GM10847 (cell line): ENCODE measurements around the gene CAPNS2.

Experiments
- POLR2A ChIP-seq: IDR thresholded peaks from 2 replicates; pipeline ENCODE4 v1.6.1; 2011; ENCODE audit not compliant: insufficient read length; ENCODE audit errors: extremely low read depth

CAPNS2 gene

GRCh38 chr16:55559233-55559632 is 7.3 kb upstream of the CAPNS2 start:
- TF ChIP-seq POLR2A, result no peak

GRCh38 chr16:55559933-55560516 is 6.5 kb upstream of the CAPNS2 start:
- no peak for TF ChIP-seq POLR2A

DNA sequence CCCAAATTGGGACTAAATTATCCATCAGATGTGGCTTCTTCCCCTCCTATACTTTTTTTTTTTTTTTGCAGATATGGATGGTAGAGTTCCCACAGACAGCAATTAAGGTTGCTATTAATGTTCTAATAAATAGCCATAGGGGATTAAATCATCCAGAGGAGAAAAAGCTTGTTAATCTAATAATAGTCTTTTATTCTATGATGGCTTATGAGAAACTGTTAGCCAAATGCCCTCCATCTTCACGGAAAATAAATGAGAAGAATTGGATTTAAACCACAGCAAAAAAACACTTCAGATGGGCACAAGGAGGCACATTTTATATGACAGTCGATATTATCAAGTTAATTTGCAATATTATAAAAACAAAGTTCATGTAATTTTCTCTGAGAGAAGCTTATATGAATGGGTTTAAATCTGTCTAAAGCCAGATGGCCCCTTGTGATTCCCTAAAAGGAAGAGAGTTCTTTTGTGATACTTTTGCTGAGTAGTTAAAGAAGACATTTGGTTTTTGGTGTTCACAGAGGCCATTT is 5.1 kb upstream of the CAPNS2 start:
- no peak for TF ChIP-seq POLR2A

- TF ChIP-seq POLR2A, result no peak
Measured at GRCh38 chr16:55562936-55563335, 3.5 kb upstream of the CAPNS2 start.

DNA sequence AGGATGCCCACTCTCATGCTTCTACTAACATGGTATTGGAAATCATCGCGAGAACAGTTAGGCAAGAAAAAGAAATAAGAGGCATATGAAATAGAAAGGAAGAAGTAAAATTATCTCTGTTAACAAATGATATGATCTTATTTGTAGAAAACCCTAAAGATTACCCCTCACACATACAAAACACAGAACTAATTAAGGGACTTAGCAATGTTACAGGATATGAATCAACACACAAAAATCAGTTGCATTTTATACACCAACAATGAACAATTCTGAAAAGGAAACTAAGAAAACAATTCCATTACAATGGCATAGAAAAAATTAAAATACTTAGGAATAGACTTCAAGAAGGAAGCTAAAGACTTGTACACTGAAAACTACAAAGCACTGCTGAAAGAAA is 2.7 kb upstream of the CAPNS2 start:
- no peak for TF ChIP-seq POLR2A

- TF ChIP-seq POLR2A, result no peak
Measured at GRCh38 chr16:55565086-55565485, 1.4 kb upstream of the CAPNS2 start.

- no peak for TF ChIP-seq POLR2A
Measured at GRCh38 chr16:55567382-55567781, 898 bp downstream of the CAPNS2 start.

GRCh38 chr16:55568207-55568606 is 1.7 kb downstream of the CAPNS2 start:
- TF ChIP-seq POLR2A, result no peak

GRCh38 chr16:55569025-55569424 is 2.5 kb downstream of the CAPNS2 start:
- TF ChIP-seq POLR2A, result no peak

DNA sequence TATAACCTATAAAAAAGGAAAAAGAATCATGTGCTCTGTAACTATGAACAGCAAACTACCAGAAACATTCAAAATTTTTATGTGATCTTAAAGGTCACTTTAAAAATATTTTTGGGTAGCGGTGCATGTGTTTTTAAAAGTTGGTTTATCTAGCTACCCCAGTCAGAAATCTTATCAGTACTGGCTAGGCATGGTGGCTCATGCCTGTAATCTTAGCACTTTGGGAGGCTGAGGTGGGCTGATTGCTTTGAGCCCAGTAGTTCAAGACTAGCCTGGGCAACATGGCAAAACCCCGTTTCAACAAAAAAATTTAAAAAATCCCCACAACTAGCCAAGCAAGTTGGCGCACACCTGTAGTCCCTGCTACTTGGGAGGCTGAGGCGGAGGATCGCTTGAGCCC is 3.7 kb downstream of the CAPNS2 start:
- no peak for TF ChIP-seq POLR2A

DNA sequence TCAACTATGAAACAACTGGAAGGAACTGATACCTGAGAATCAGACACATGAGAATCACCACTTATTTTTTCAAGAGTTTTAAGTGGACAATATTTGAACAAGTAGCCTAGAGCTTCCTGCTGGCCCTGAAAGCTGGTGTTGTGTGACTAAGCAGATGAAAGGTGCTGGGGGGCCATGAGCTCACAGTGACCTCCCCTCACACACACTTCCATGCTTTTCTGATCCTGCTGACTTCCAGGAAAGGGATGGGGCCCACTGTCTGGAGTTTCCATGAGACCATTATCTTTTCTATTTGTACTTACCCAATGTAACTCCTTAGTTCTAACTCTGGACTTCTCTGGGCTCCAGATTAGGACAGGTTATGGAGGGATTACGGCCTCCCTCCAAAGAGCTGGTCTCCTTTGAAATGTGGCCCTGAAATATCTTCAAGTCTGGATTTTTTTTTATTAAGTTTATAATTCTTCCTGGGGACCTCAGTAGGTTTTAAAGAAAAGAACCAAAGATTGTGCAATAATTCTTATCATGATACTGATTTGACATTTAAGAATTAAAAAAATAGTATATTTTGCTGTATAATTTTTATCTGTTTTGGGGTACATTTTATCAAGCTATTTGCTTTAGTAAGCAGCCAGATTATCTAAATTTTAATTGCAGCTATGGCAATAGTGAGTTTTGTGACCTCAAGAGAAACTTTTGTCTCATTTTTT is 4.9 kb downstream of the CAPNS2 start:
- TF ChIP-seq POLR2A, result no peak

GRCh38 chr16:55572439-55572838 is 6.0 kb downstream of the CAPNS2 start:
- no peak for TF ChIP-seq POLR2A

DNA sequence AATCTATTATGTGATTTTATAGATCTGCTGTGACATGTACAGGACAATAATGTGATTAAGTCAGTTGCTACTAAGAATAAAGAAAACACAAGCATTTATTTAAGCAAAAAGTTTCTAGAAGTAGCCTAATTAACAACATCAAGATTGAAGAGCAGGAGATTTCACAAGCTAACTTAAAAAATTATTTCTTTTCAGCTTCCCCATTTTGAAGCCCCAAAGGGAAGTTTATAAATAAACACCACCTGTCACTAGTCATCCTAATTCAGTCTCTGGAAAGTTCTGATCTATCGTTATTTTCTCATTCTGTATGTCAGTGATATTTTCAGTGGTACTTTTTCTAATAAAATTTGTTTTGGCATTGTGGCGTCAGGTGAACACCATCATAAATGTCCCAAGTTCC is 8.3 kb downstream of the CAPNS2 start:
- no peak for TF ChIP-seq POLR2A

DNA sequence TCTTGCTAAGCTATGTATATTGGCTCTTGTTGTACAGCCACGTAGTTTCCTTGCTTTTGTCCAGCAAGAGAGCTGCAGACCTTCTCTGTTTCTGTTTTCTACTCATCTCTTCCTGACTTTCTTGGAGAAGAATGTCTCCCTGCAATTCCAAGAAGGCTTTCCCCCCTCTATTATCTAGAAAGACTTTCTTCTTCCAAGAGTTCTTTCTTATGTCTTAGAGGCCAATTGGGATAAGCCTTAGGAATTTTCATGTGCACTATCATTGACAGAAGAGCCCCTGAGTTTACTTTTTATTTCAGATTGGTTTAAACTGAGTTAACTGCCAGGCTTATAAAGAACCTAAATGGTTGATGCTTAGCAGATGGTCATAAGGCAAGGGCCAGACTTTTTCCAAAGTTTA is 9.0 kb downstream of the CAPNS2 start:
- TF ChIP-seq POLR2A, result no peak

GRCh38 chr16:55576384-55576783 is 9.9 kb downstream of the CAPNS2 start:
- no peak for TF ChIP-seq POLR2A

GRCh38 chr16:55577887-55578286 is 11.4 kb downstream of the CAPNS2 start:
- TF ChIP-seq POLR2A, result no peak

GRCh38 chr16:55585631-55586030 is 19.1 kb downstream of the CAPNS2 start:
- TF ChIP-seq POLR2A, result no peak

DNA sequence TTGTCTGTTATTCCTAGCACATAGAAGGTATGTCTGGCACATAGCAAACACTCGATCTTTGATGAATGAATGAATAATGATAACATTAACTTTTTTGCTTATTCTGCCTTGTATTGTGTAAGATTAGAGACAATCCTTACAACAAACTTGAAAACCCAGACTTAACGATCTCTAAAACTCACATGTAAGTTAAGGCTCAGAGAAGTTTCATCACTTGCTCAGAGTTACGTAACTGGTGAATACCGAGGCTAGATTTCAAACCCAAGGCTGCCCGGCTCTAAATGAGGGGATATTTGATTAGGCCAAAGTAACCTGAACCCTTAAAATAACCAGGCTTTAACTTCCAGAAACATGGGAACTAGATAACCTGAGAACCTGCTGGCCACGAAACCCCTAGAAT is 22.3 kb downstream of the CAPNS2 start:
- no peak for TF ChIP-seq POLR2A

DNA sequence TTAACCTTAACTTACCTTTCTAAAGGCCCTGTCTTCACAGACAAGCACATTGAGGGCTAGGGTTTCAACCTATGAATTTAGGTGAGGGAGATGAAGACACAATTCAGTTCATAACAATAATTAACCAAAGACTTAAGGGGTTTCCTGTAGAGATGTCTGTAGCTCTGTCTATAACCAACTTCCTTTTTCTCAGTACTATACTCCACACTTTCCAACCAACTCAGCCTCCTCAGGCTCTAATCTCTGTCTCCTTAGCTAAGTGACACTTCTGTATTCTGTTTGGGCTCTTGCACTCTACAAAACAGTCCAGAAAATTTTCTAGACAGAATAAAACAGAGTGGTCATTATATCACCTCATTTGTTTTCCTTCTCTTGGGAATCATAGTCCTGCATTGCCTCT is 25.8 kb downstream of the CAPNS2 start:
- TF ChIP-seq POLR2A, result no peak
